Glutamatergic neuron (in vitro differentiated cells): ENCODE data around the gene ELOVL6. TPM values are rescaled to one million over a fixed set of nuclear protein-coding genes. Genes with fewer than 3 reads are reported as not detected.

Experiments
- DNase-seq: peaks from one replicate; pipeline ENCODE4 v3.0.0; 2022
- H3K27ac Mint-ChIP-seq: one replicate; pipeline ENCODE4 v1.8.0; 2020; ENCODE audit warnings: mild to moderate bottlenecking, mixed read lengths, inconsistent platforms; ENCODE audit not compliant: unreplicated experiment
- H3K27me3 Mint-ChIP-seq: one replicate; pipeline ENCODE4 v1.8.0; 2020; ENCODE audit warnings: mild to moderate bottlenecking, moderate library complexity, mixed read lengths, inconsistent platforms; ENCODE audit not compliant: unreplicated experiment
- H3K36me3 Mint-ChIP-seq: one replicate; pipeline ENCODE4 v1.8.0; 2020; ENCODE audit warnings: mild to moderate bottlenecking, mixed read lengths, inconsistent platforms; ENCODE audit not compliant: unreplicated experiment
- H3K4me1 Mint-ChIP-seq: one replicate; pipeline ENCODE4 v1.8.0; 2020; ENCODE audit warnings: mild to moderate bottlenecking, low read depth, mixed read lengths, inconsistent platforms; ENCODE audit not compliant: unreplicated experiment
- H3K4me3 Mint-ChIP-seq: one replicate; pipeline ENCODE4 v1.8.0; 2020; ENCODE audit warnings: mild to moderate bottlenecking, mixed read lengths, inconsistent platforms; ENCODE audit not compliant: unreplicated experiment
- H3K9me3 Mint-ChIP-seq: one replicate; pipeline ENCODE4 v1.8.0; 2020; ENCODE audit warnings: mild to moderate bottlenecking, moderate library complexity, mixed read lengths, inconsistent platforms; ENCODE audit not compliant: unreplicated experiment
- total RNA-seq: library from RNA; stranded (reverse); fragmentation: NEBNext Ultra II Directional; extraction: Animal tissue kit (Norgen Biotek cat#: 25700); gene quantifications from one replicate; pipeline ENCODE4 v1.2.1, GENCODE V29; 2021; ENCODE audit not compliant: unreplicated experiment
- TF ChIP-seq, protein P1 (sequence below): fragments of 200-600 bp; sonication (generic); IDR thresholded peaks from one replicate; pipeline ENCODE4 v1.5.0; 2021; ENCODE audit not compliant: partially characterized antibody, unreplicated experiment

The ELOVL6 gene
- total RNA-seq, 1 donor from 2014 or later, result 60.1 TPM

DNA sequence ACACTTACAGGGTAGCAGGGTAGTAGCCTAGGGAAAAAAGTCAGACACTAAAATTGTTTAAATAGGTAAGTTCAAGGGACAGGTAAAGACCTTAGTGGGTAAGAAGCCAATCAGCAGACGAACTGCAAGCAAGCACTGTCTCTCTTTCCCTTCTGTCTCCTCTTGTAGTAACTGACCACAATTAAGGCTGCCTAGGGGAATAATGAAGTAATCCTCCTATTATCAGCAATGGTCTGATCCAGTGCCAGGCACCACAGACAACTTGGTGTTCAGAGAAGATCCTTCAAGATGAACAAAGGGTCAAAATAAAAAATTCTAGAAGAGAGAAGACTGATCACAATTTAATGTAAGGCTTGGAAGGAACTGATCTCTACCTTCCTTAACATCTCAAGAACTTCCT, 62.9 kb downstream of the ELOVL6 start:
- TF ChIP-seq, protein P1, sequence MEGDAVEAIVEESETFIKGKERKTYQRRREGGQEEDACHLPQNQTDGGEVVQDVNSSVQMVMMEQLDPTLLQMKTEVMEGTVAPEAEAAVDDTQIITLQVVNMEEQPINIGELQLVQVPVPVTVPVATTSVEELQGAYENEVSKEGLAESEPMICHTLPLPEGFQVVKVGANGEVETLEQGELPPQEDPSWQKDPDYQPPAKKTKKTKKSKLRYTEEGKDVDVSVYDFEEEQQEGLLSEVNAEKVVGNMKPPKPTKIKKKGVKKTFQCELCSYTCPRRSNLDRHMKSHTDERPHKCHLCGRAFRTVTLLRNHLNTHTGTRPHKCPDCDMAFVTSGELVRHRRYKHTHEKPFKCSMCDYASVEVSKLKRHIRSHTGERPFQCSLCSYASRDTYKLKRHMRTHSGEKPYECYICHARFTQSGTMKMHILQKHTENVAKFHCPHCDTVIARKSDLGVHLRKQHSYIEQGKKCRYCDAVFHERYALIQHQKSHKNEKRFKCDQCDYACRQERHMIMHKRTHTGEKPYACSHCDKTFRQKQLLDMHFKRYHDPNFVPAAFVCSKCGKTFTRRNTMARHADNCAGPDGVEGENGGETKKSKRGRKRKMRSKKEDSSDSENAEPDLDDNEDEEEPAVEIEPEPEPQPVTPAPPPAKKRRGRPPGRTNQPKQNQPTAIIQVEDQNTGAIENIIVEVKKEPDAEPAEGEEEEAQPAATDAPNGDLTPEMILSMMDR, result no peak
- no peak overlapping the region for H3K4me3 Mint-ChIP-seq

DNA sequence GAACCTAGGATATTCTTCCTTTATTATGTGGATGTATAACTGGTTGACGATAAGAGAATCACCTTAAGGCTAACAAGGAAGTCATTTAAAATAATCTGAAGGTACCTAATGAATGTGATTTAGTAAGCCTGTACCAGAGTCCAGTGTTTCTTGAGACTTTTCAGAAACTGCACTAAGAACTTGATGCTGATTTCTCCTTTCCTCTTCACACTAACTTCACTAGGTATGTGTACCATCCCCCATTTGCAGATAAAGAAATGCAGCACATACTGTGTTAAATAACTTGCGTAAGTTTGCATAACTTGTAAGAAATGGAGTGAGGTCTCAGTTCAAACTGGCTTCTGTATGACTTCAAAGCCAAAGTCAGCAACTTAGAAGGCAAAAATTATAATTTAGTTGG, 63.3 kb downstream of the ELOVL6 start:
- TF ChIP-seq, protein P1, result no peak
- Mint-ChIP-seq H3K27ac (no peak overlapping the region), H3K36me3 (no peaks in the 10 kb centered on the region), H3K9me3 (no peaks in the 10 kb centered on the region), H3K4me3 (no peak overlapping the region), H3K4me1 (peaks cover 6% of the 10 kb centered on the region), H3K27me3 (no peaks in the 10 kb centered on the region)
- no peak for DNase-seq

More for the DNA sequence above, 62.9 kb downstream of the ELOVL6 start:
- Mint-ChIP-seq H3K4me1 (peaks cover 6% of the 10 kb centered on the region), H3K9me3 (no peaks in the 10 kb centered on the region), H3K27ac (no peak overlapping the region), H3K27me3 (no peaks in the 10 kb centered on the region), H3K36me3 (no peaks in the 10 kb centered on the region)
- no peak for DNase-seq

DNA sequence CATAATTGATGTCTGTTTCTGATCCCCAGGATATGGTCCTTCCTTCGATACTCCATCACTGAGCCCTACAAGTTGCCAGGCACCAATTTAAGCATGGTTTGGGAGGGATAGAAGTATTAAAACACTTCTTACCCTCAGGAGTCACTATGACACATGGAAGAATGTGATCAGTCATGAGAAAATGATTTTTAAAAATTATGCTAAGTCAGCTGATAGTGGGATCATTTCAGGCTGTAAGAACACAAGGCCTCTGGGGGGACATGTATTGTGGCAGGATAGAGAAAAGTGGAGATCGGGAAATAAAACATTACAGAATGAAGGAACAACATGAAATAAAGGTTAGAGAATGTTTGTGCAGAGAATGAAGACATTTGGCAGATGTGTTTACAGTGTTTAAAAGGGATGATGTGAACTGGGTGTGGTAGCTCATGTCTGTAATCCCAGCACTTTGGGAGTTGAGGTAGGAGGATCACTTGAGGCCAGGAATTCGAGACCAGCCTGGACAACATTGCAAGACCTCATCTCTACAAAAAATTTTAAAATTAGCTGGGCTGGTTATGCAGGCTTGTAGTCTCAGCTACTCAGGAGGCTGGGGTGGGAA, 64.0 kb downstream of the ELOVL6 start:
- Mint-ChIP-seq H3K27me3 (no peaks in the 10 kb centered on the region), H3K4me3 (no peak overlapping the region), H3K4me1 (no peaks in the 10 kb centered on the region), H3K9me3 (no peaks in the 10 kb centered on the region), H3K36me3 (no peaks in the 10 kb centered on the region), H3K27ac (no peak overlapping the region)
- DNase-seq, result no peak
- TF ChIP-seq, protein P1, result no peak

DNA sequence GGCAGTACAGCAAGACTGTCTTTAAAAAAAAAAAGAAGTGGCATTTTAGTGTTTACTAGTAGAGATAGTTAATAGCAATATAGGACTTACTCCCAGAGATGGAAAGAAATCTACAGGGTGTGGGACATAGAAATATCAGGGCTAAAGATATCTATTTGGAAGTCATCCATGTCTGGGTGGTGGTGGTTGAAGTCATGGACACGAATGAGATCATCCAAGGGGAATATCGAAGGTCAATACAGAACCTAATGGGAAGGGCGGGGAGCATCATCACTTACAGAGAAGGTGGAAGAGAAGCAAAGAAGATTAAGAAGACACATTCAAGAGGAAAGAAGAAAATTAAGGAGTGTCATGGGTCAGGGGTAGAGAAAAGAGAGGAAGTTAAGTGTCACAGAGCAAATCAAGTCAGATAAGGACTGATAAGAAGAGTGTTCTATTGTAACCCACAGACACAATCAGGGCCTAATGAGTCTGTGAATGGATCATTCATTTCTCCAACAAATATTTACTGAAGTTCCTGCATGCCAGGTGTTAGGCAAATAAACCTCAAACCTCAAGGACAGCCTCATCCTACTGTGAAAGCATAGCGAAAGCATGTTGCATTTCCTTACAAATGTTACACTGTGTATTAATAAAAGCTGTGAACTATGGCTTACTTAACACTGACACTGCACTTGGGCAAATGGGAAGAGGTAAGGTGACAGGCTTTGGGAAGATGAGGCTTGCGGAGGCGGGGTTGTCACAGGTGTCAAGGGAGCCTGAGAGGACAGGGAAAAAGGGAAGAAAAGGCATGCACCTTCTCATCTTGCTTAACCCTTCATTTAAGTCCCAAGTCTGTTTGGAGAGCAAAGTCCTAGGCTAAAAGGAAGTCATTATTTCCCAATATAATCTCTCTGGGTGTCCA, 65.3 kb downstream of the ELOVL6 start:
- Mint-ChIP-seq H3K4me1 (no peaks in the 10 kb centered on the region), H3K27ac (no peak overlapping the region), H3K4me3 (no peak overlapping the region), H3K27me3 (no peaks in the 10 kb centered on the region), H3K36me3 (no peaks in the 10 kb centered on the region), H3K9me3 (no peaks in the 10 kb centered on the region)
- DNase-seq, result no peak
- TF ChIP-seq, protein P1, result no peak

DNA sequence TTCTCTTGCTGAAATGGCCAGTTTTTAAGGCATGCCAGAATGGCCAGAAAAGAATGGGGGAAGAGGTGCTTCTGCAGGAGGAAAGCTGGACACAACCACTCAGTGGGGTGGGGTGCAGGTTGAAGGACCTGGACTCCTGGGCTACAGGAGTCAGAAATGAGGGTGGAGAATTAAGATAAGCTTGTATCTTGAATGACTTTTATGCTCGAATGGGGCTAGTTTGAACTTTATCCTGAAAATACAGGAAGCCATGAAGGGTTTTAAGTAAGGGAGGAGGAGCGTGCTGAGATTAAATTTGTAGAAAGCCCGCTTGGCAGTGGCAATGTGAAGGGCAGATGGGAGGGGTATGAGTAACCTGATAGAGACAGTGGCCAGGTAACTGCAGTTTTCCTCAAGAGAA, 66.5 kb downstream of the ELOVL6 start:
- H3K9me3 Mint-ChIP-seq, result peaks cover 2% of the 10 kb centered on the region

More for the DNA sequence above, 66.5 kb downstream of the ELOVL6 start:
- H3K36me3 Mint-ChIP-seq, result no peaks in the 10 kb centered on the region
- H3K4me1 Mint-ChIP-seq, result no peaks in the 10 kb centered on the region
- peaks cover 2% of the 10 kb centered on the region for H3K27me3 Mint-ChIP-seq
- TF ChIP-seq, protein P1, result no peak
- H3K4me3 Mint-ChIP-seq, result no peak overlapping the region
- DNase-seq, result no peak
- H3K27ac Mint-ChIP-seq, result no peak overlapping the region
